GM19193 (cell line): ENCODE measurements around the gene VPS33B.

Experiments
- POLR2A ChIP-seq: IDR thresholded peaks from 4 replicates; pipeline ENCODE4 v1.6.1; 2011; ENCODE audit not compliant: insufficient read depth, insufficient read length; ENCODE audit errors: extremely low read depth

The VPS33B gene

GRCh38 chr15:90962021-90962420 is 60.4 kb downstream of the VPS33B start:
- TF ChIP-seq POLR2A = no peak

GRCh38 chr15:90960298-90961091 is 61.9 kb downstream of the VPS33B start:
- TF ChIP-seq POLR2A = no peak

DNA sequence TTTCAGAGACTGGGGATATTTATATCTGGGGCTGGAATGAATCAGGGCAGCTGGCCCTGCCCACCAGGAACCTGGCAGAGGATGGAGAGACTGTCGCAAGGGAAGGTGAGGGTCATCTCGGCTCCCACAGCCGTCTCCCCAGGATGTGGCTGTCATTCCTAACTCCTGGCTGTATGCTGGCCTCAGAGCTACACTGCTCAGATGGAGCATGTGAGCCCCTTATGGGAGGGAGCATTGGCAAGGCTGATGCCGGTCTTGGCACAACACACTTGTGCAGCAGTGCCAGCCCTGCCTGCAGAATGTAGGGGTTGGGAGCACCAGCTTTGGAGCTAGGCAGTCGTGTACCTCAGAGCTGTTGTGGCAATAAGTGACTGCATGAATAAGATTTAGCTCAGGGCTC is 62.5 kb downstream of the VPS33B start:
- TF ChIP-seq POLR2A = no peak

GRCh38 chr15:90959028-90959595 is 63.3 kb downstream of the VPS33B start:
- no peak for TF ChIP-seq POLR2A

DNA sequence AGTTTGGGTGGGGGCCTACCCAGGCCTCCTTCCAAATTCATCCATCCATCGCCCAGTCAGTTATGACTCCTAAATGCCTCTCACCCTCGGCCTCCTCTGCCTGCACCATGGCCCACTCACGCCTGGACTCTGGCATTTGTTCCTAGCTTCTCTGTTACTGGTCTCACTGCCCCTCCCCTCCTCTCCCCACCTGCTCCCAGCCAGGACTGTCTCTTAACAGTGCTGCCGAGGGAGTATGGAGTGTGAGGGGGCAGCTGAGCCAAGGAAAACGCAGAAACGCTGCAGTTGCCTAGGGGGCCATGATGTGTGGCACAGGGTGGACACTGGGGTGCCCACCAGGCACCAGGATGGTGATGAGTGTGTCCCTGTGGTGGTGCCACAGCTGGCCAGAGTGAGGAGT is 64.6 kb downstream of the VPS33B start:
- TF ChIP-seq POLR2A = no peak

GRCh38 chr15:90957031-90957790 is 65.2 kb downstream of the VPS33B start:
- TF ChIP-seq POLR2A = no peak

DNA sequence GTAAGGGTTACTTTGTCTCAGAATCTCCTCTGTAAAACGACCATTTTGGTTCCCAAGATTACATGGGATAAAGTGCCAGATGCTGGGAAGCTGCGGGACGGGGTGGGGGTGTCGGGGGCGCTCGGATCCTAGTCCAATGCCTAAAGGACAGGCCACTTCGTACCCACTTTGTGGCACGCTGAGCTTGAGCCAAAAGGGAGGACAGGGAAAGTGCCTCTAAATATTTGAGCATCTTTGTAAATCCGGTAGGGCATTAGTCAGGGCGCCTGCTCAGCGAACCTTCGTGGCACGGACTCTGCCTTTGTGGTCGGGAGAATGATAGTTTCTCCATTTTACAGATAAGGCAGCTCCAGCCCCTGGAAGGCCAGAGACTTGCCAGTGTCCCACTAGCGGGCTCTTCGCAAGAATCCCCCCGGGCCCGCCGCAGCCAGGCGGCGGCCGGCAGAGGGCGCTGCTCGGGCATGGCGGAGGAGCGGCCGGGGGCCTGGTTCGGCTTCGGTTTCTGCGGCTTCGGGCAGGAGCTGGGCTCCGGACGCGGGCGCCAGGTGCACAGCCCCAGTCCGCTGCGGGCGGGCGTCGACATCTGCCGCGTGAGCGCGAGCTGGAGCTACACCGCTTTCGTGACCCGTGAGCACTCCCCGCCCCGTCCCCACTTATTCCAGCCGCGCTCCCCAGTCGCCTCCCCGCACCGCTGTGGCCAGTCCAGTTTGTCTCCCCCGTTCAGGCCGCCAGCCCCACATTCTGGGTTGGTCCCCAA is 65.9 kb downstream of the VPS33B start:
- TF ChIP-seq POLR2A = no peak

GRCh38 chr15:90955624-90956273 is 66.6 kb downstream of the VPS33B start:
- no peak for TF ChIP-seq POLR2A

GRCh38 chr15:90954712-90955623 is 67.4 kb downstream of the VPS33B start, which contains the start of gene RCCD1:
Gene RCCD1, plus strand, starts transcription at chr15:90954884. Its CDS starts 1,851 bp downstream, at chr15:90956735.
- peak; percentile 90 for TF ChIP-seq POLR2A

GRCh38 chr15:90953947-90954711 is 68.3 kb downstream of the VPS33B start:
- TF ChIP-seq POLR2A = no peak

- no peak for TF ChIP-seq POLR2A
These were observed 69.3 kb downstream of the VPS33B start for GRCh38 chr15:90952901-90953677.

DNA sequence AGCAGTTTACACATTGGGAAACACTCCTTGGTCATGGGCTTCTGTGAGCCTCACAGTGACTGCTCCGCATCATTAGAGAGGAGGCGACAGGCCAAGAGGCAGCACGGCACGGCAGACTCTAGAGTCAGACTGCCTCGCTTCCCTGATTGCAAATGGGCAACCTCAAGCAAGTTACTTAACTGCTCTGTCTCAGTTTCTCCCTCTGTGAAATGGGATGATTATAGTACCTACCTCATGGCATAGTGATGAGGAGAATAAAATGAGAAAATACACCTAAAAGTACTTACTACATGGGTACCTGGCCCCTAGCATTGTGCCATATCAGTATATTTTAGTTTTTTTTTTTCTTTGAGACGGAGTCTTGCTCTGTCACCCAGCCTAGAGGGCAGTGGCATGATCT is 71.7 kb downstream of the VPS33B start:
- no peak for TF ChIP-seq POLR2A
